Activated CD4-positive, alpha-beta T cell treated with anti-CD3 and anti-CD28 coated beads for 36 hours (primary cell): ENCODE results near the gene RHOBTB3. TPM values are rescaled to one million over a fixed set of nuclear protein-coding genes. Genes with fewer than 3 reads are reported as not detected.
A peak's percentile ranks its signal among the peaks of the same experiment; 100 is the strongest.

Source experiments
- ATAC-seq: fragments of 200-7000 bp; cut with Tn5 transposase; one replicate; pipeline ENCODE4 v1.10.0; 2021; ENCODE audit warnings: mild to moderate bottlenecking, moderate library complexity
- CTCF ChIA-PET: fragments of 350-600 bp; sonication (Branson Sonifier 250); formaldehyde crosslinking; loops from one replicate; lab custom pipeline; 2021; ENCODE audit warnings: antibody characterized with exemption; lab: Charles Lee
- POLR2A ChIA-PET: fragments of 350-600 bp; sonication (Branson Sonifier 250); formaldehyde crosslinking; loops from one replicate; lab custom pipeline; 2021; ENCODE audit warnings: antibody characterized with exemption, inconsistent platforms; lab: Charles Lee
- DNase-seq: peaks from one replicate; pipeline ENCODE4 v3.0.0-alpha.2; 2020
- H3K27ac Mint-ChIP-seq: one replicate; pipeline ENCODE4 v1.8.0; 2021; ENCODE audit warnings: mixed read lengths
- H3K27me3 Mint-ChIP-seq: one replicate; pipeline ENCODE4 v1.8.0; 2021; ENCODE audit warnings: mixed read lengths
- H3K36me3 Mint-ChIP-seq: one replicate; pipeline ENCODE4 v1.8.0; 2021; ENCODE audit warnings: low read depth, mixed read lengths
- H3K4me1 Mint-ChIP-seq: one replicate; pipeline ENCODE4 v1.8.0; 2021; ENCODE audit warnings: mixed read lengths
- H3K4me3 Mint-ChIP-seq: one replicate; pipeline ENCODE4 v1.8.0; 2021; ENCODE audit warnings: mild to moderate bottlenecking, moderate library complexity, mixed read lengths
- H3K9me3 Mint-ChIP-seq: one replicate; pipeline ENCODE4 v1.8.0; 2021; ENCODE audit warnings: low read depth, mixed read lengths
- intact Hi-C, 2 experiments: fragments of 100-400 bp; cut with DNase I in 1 of 2; cut with micrococcal nuclease in 1 of 2; formaldehyde crosslinking; loops; one replicate each; pipeline versions ENCODE4 v1.14.2 to v1.15.1; 2022 to 2024; cut with DNase I, micrococcal nuclease
- total RNA-seq, 2 experiments: library from RNA; stranded (reverse); gene quantifications; one replicate each; pipeline ENCODE4 v1.2.3, GENCODE V29; 2021

The RHOBTB3 gene, protein sequence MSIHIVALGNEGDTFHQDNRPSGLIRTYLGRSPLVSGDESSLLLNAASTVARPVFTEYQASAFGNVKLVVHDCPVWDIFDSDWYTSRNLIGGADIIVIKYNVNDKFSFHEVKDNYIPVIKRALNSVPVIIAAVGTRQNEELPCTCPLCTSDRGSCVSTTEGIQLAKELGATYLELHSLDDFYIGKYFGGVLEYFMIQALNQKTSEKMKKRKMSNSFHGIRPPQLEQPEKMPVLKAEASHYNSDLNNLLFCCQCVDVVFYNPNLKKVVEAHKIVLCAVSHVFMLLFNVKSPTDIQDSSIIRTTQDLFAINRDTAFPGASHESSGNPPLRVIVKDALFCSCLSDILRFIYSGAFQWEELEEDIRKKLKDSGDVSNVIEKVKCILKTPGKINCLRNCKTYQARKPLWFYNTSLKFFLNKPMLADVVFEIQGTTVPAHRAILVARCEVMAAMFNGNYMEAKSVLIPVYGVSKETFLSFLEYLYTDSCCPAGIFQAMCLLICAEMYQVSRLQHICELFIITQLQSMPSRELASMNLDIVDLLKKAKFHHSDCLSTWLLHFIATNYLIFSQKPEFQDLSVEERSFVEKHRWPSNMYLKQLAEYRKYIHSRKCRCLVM
- total RNA-seq: 1 to 10 TPM; 3.3 to 3.5 TPM

GRCh38 chr5:95730730-95731570 is at the start of gene RHOBTB3:
Gene RHOBTB3, plus strand, starts transcription at chr5:95731336. Its CDS starts 347 bp downstream, at chr5:95731683.
- POLR2A ChIA-PET: interaction anchor here (0.6 to 1.0 kb wide), 2 partner anchors 84 to 176 kb away, joined by 3 read pairs; partner anchors contain the start of genes ARSK and RFESD
- peaks cover 1% of the 10 kb centered on the region for H3K36me3 Mint-ChIP-seq
- ATAC-seq (peak; percentile 52), DNase-seq (peak; percentile 62)
- peaks cover 33% of the 10 kb centered on the region for H3K27me3 Mint-ChIP-seq
- peak within 1 kb of the TSS; percentile 72 for H3K27ac Mint-ChIP-seq
- no peaks in the 10 kb centered on the region for H3K9me3 Mint-ChIP-seq
- CTCF ChIA-PET: interaction anchor here (0.6 to 2.5 kb wide), 9 partner anchors 8 to 108 kb away, joined by 3 to 10 read pairs (median 5); no protein-coding TSS in a partner anchor
- peaks cover 64% of the 10 kb centered on the region for H3K4me1 Mint-ChIP-seq
- intact Hi-C loops: loop anchor here in 1 of 2 experiments (1.0 kb wide), 2 partner anchors 15 to 87 kb away; no protein-coding TSS in a partner anchor
- H3K4me3 Mint-ChIP-seq: peak within 1 kb of the TSS; percentile 75

GRCh38 chr5:95682891-95683290 is 48.2 kb upstream of the RHOBTB3 start, which contains the start of gene SPATA9:
Gene SPATA9, minus strand, starts transcription at chr5:95682991. Its CDS starts 137 bp downstream, at chr5:95682854.
- H3K36me3 Mint-ChIP-seq: no peaks in the 10 kb centered on the region
- no peaks in the 10 kb centered on the region for H3K9me3 Mint-ChIP-seq
- no peak within 1 kb of the TSS for H3K4me3 Mint-ChIP-seq
- ChIA-PET POLR2A (no interaction called here), CTCF (no interaction called here)
- no peak for DNase-seq
- ATAC-seq: no peak
- H3K27me3 Mint-ChIP-seq: no peaks in the 10 kb centered on the region
- intact Hi-C loops: no loop called here
- no peaks in the 10 kb centered on the region for H3K4me1 Mint-ChIP-seq
- H3K27ac Mint-ChIP-seq: no peak within 1 kb of the TSS

- POLR2A ChIA-PET: no interaction called here
Observed at GRCh38 chr5:95684361-95684760, 46.8 kb upstream of the RHOBTB3 start.

DNA sequence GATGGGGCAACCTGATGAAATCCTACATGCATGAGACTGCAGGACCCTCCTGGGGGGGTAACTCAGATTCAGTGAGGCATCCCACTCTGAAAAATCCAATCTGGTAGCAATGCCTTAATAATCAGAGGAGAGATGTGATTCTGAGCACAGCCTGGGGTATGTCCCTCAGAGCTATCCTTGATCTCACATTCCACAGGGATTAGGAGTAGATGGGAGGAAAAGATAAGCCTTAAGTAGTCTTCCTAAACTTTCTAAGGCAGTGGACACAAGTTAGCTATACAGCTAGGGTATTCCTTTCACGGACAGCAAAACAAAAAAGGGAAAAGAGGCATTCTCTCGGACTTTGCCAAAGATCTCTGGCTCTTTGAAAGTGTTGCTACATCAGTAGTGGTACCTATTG is 44.5 kb upstream of the RHOBTB3 start:
- Mint-ChIP-seq H3K9me3 (no peaks in the 10 kb centered on the region), H3K27ac (no peak overlapping the region), H3K36me3 (no peaks in the 10 kb centered on the region), H3K4me1 (no peaks in the 10 kb centered on the region), H3K27me3 (no peaks in the 10 kb centered on the region), H3K4me3 (no peak overlapping the region)
- ChIA-PET CTCF (interaction anchor here (0.9 kb wide), 1 partner anchor 22 kb away, joined by 3 read pairs; no protein-coding TSS in a partner anchor), POLR2A (no interaction called here)
- DNase-seq (no peak), ATAC-seq (no peak)
- intact Hi-C loops: no loop called here

More at GRCh38 chr5:95684361-95684760, 46.8 kb upstream of the RHOBTB3 start:
- Mint-ChIP-seq H3K27me3 (no peaks in the 10 kb centered on the region), H3K4me1 (no peaks in the 10 kb centered on the region), H3K36me3 (no peaks in the 10 kb centered on the region), H3K4me3 (no peak overlapping the region), H3K27ac (no peak overlapping the region), H3K9me3 (no peaks in the 10 kb centered on the region)
- intact Hi-C loops: no loop called here
- DNase-seq: no peak
- CTCF ChIA-PET: interaction anchor here (1.1 kb wide), 1 partner anchor 20 kb away, joined by 5 read pairs; no protein-coding TSS in a partner anchor
- no peak for ATAC-seq

DNA sequence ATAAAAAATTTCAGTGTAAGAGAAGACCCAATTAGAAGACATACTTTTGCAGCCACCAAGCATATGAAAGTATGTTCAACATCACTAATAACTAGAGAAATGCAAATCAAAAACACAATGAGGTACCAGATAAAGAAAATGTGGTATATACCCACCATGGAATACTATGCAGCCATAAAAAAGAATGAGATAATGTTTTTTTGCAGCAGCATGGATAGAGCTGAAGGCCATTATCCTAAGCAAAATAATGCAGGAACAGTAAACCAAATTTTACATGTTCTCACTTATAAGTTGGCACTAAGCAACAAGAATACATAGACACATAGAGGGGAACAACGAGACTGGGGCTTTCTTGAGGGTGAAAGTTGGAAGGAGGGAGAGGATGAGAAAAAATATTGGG is 41.5 kb upstream of the RHOBTB3 start:
- DNase-seq: no peak
- H3K4me1 Mint-ChIP-seq: no peaks in the 10 kb centered on the region
- no peak for ATAC-seq
- H3K36me3 Mint-ChIP-seq: no peaks in the 10 kb centered on the region
- no peak overlapping the region for H3K27ac Mint-ChIP-seq
- H3K4me3 Mint-ChIP-seq: no peak overlapping the region
- POLR2A ChIA-PET: no interaction called here
- H3K27me3 Mint-ChIP-seq: peaks cover 2% of the 10 kb centered on the region
- CTCF ChIA-PET: no interaction called here
- H3K9me3 Mint-ChIP-seq: no peaks in the 10 kb centered on the region
- intact Hi-C loops: no loop called here

GRCh38 chr5:95690333-95690732 is 40.8 kb upstream of the RHOBTB3 start:
- H3K27ac Mint-ChIP-seq: no peak overlapping the region
- ChIA-PET POLR2A (interaction anchor here (0.6 kb wide), 1 partner anchor 43 kb away, joined by 5 read pairs; no protein-coding TSS in a partner anchor), CTCF (interaction anchor here (0.8 kb wide), 1 partner anchor 38 kb away, joined by 4 read pairs; no protein-coding TSS in a partner anchor)
- DNase-seq (no peak), ATAC-seq (no peak)
- intact Hi-C loops: no loop called here
- H3K4me3 Mint-ChIP-seq: no peak overlapping the region
- H3K9me3 Mint-ChIP-seq: no peaks in the 10 kb centered on the region
- H3K36me3 Mint-ChIP-seq: no peaks in the 10 kb centered on the region
- no peaks in the 10 kb centered on the region for H3K4me1 Mint-ChIP-seq
- H3K27me3 Mint-ChIP-seq: peaks cover 2% of the 10 kb centered on the region

- ChIA-PET CTCF (interaction anchor here (0.6 to 0.8 kb wide), 2 partner anchors 32 to 172 kb away, joined by 3 read pairs; no protein-coding TSS in a partner anchor), POLR2A (no interaction called here)
- Mint-ChIP-seq H3K9me3 (no peaks in the 10 kb centered on the region), H3K36me3 (no peaks in the 10 kb centered on the region), H3K27me3 (peaks cover 6% of the 10 kb centered on the region), H3K4me1 (no peaks in the 10 kb centered on the region), H3K27ac (no peak overlapping the region), H3K4me3 (no peak overlapping the region)
- intact Hi-C loops: no loop called here
- ATAC-seq (no peak), DNase-seq (no peak)
Observed at GRCh38 chr5:95697781-95698681, 33.1 kb upstream of the RHOBTB3 start.

GRCh38 chr5:95699337-95699736 is 31.8 kb upstream of the RHOBTB3 start:
- no peak overlapping the region for H3K4me3 Mint-ChIP-seq
- peaks cover 5% of the 10 kb centered on the region for H3K27me3 Mint-ChIP-seq
- H3K27ac Mint-ChIP-seq: no peak overlapping the region
- no peak for DNase-seq
- H3K36me3 Mint-ChIP-seq: no peaks in the 10 kb centered on the region
- H3K9me3 Mint-ChIP-seq: no peaks in the 10 kb centered on the region
- ChIA-PET POLR2A (no interaction called here), CTCF (interaction anchor here (1.2 kb wide), 1 partner anchor 35 kb away, joined by 6 read pairs; no protein-coding TSS in a partner anchor)
- intact Hi-C loops: no loop called here
- no peaks in the 10 kb centered on the region for H3K4me1 Mint-ChIP-seq
- no peak for ATAC-seq

DNA sequence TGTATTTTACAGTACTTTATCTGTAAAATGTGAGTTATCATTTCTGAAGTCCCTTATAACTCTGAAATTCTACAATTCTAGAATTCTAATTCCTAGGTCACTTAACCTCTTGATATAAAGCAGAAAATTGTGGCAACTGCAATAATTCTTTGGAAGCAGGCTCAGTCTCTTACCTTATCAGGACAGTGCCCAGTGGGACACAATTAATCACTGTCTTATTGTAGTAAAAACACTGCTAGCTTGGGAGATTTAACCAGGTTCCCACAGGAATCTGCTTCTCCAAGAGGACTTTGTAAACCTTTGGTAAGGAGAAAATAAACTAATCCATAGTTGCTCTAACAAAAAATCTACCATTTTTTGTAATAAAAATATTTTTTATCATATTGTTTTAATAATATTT is 30.1 kb upstream of the RHOBTB3 start:
- ChIA-PET POLR2A (no interaction called here), CTCF (interaction anchor here (1.1 kb wide), 1 partner anchor 42 kb away, joined by 3 read pairs; no protein-coding TSS in a partner anchor)
- H3K4me3 Mint-ChIP-seq: no peak overlapping the region
- H3K36me3 Mint-ChIP-seq: no peaks in the 10 kb centered on the region
- DNase-seq (no peak), ATAC-seq (no peak)
- H3K9me3 Mint-ChIP-seq: no peaks in the 10 kb centered on the region
- H3K27ac Mint-ChIP-seq: no peak overlapping the region
- H3K27me3 Mint-ChIP-seq: peaks cover 5% of the 10 kb centered on the region
- intact Hi-C loops: no loop called here
- no peaks in the 10 kb centered on the region for H3K4me1 Mint-ChIP-seq

DNA sequence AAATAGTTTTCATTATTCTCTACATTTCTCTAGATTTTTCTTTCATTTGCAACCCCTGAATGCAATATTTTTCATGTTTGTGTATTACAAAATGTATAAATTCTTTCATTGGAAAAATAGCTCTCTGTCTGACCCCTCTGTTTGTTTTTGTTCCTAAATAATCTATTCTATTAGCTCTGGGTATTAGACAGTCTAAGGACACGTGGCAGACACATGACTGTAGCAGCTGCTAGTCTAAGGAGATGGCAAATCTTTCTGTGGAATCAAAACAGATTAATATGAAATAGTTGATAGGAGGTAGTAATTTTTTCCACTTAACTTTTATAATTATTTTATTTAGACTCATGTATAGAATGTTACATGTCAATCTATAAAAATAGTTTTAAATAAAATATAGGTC is 27.0 kb upstream of the RHOBTB3 start:
- Mint-ChIP-seq H3K27me3 (peaks cover 5% of the 10 kb centered on the region), H3K27ac (no peak overlapping the region), H3K4me3 (no peak overlapping the region), H3K9me3 (no peaks in the 10 kb centered on the region), H3K36me3 (no peaks in the 10 kb centered on the region), H3K4me1 (no peaks in the 10 kb centered on the region)
- no peak for DNase-seq
- no peak for ATAC-seq
- ChIA-PET CTCF (interaction anchor here (0.7 to 1.4 kb wide), 2 partner anchors 41 to 77 kb away, joined by 3 read pairs; no protein-coding TSS in a partner anchor), POLR2A (no interaction called here)
- intact Hi-C loops: no loop called here
